Liver (tissue), 3 donors: ENCODE measurements around the gene MYBPC2.

ENCODE experiments used
- TF ChIP-seq, protein P1 (sequence below): fragments of 150-350 bp; IDR thresholded peaks from 2 replicates; pipeline ENCODE4 v1.5.1; 2017; ENCODE audit warnings: improper control_type of control experiment, low read depth, low read length; ENCODE audit not compliant: missing input control
- TF ChIP-seq, protein P2 (sequence below): IDR thresholded peaks from 2 replicates; pipeline ENCODE4 v1.6.1; 2016; ENCODE audit warnings: antibody characterized with exemption
- donor health status: healthy.
- donor health status: healthy.

DNA sequence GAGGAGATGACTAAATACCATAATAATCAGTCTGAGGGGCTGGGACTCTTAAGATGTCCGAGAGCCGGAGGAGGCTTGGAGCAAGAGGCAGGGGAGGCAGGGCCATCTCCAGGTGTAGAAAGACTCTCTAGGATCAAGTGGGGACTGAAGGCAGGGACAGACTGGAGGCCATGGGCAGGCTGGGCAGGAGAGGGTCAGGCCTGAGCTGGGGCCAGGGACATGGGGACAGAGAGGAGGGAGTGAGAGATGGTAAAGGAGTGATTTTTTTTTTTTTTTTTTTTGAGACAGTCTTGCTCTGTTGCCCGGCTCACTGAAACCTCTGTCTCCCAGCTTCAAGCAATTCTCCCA is 76.1 kb downstream of the MYBPC2 start:
- TF ChIP-seq, protein P1, sequence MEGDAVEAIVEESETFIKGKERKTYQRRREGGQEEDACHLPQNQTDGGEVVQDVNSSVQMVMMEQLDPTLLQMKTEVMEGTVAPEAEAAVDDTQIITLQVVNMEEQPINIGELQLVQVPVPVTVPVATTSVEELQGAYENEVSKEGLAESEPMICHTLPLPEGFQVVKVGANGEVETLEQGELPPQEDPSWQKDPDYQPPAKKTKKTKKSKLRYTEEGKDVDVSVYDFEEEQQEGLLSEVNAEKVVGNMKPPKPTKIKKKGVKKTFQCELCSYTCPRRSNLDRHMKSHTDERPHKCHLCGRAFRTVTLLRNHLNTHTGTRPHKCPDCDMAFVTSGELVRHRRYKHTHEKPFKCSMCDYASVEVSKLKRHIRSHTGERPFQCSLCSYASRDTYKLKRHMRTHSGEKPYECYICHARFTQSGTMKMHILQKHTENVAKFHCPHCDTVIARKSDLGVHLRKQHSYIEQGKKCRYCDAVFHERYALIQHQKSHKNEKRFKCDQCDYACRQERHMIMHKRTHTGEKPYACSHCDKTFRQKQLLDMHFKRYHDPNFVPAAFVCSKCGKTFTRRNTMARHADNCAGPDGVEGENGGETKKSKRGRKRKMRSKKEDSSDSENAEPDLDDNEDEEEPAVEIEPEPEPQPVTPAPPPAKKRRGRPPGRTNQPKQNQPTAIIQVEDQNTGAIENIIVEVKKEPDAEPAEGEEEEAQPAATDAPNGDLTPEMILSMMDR = no peak
- TF ChIP-seq, protein P2, sequence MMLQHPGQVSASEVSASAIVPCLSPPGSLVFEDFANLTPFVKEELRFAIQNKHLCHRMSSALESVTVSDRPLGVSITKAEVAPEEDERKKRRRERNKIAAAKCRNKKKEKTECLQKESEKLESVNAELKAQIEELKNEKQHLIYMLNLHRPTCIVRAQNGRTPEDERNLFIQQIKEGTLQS = no peak
